HEK293 (cell line): ENCODE measurements around the gene ACAP1.
A peak's percentile ranks its signal among the peaks of the same experiment; 100 is the strongest.

ENCODE experiments used
- KLF17 ChIP-seq: fragments of 450-650 bp; formaldehyde crosslinking; IDR thresholded peaks from 2 replicates; pipeline ENCODE4 v1.5.1; 2016; ENCODE audit warnings: missing biosample characterization, missing genetic modification characterization
- KLF9 ChIP-seq: fragments of 450-650 bp; formaldehyde crosslinking; IDR thresholded peaks from 2 replicates; pipeline ENCODE4 v1.5.1; 2016; ENCODE audit warnings: missing biosample characterization, missing genetic modification characterization, low read depth
- MYNN ChIP-seq: fragments of 450-650 bp; formaldehyde crosslinking; IDR thresholded peaks from 2 replicates; pipeline ENCODE4 v1.5.1; 2016; ENCODE audit warnings: missing biosample characterization, missing genetic modification characterization, borderline replicate concordance
- PRDM4 ChIP-seq: fragments of 450-650 bp; formaldehyde crosslinking; IDR thresholded peaks from 2 replicates; pipeline ENCODE4 v1.5.1; 2017; ENCODE audit warnings: missing biosample characterization, missing genetic modification characterization
- PRDM6 ChIP-seq: fragments of 450-650 bp; formaldehyde crosslinking; IDR thresholded peaks from 2 replicates; pipeline ENCODE4 v1.5.1; 2017; ENCODE audit warnings: missing biosample characterization, missing genetic modification characterization
- REPIN1 ChIP-seq: fragments of 450-650 bp; formaldehyde crosslinking; IDR thresholded peaks from 2 replicates; pipeline ENCODE4 v1.5.1; 2017; ENCODE audit warnings: missing biosample characterization, missing genetic modification characterization, low read depth
- SP2 ChIP-seq: fragments of 450-650 bp; formaldehyde crosslinking; IDR thresholded peaks from 2 replicates; pipeline ENCODE4 v1.5.1; 2016; ENCODE audit warnings: missing biosample characterization, missing genetic modification characterization
- ZBTB11 ChIP-seq: fragments of 450-650 bp; formaldehyde crosslinking; conservative IDR thresholded peaks from 2 replicates; pipeline ENCODE4 v1.5.1; 2016; ENCODE audit warnings: low read depth, missing biosample characterization, missing genetic modification characterization
- ZFP3 ChIP-seq: fragments of 450-650 bp; formaldehyde crosslinking; IDR thresholded peaks from 2 replicates; pipeline ENCODE4 v1.5.1; 2016; ENCODE audit warnings: low read depth, missing biosample characterization, missing genetic modification characterization
- ZNF148 ChIP-seq: fragments of 450-650 bp; formaldehyde crosslinking; IDR thresholded peaks from 2 replicates; pipeline ENCODE4 v1.5.0; 2017; ENCODE audit warnings: missing biosample characterization, missing genetic modification characterization, borderline replicate concordance
- ZNF19 ChIP-seq: fragments of 450-650 bp; formaldehyde crosslinking; IDR thresholded peaks from 2 replicates; pipeline ENCODE4; 2016; ENCODE audit warnings: missing biosample characterization, missing genetic modification characterization, low read depth
- ZNF221 ChIP-seq: fragments of 450-650 bp; formaldehyde crosslinking; IDR thresholded peaks from 2 replicates; pipeline ENCODE4 v1.5.1; 2017; ENCODE audit warnings: missing biosample characterization, missing genetic modification characterization, borderline replicate concordance
- ZNF223 ChIP-seq: fragments of 450-650 bp; formaldehyde crosslinking; IDR thresholded peaks from 2 replicates; pipeline ENCODE4 v1.5.1; 2016; ENCODE audit warnings: missing biosample characterization, missing genetic modification characterization
- ZNF501 ChIP-seq: fragments of 450-650 bp; formaldehyde crosslinking; IDR thresholded peaks from 2 replicates; pipeline ENCODE4 v1.5.1; 2016; ENCODE audit warnings: missing biosample characterization, missing genetic modification characterization
- ZNF549 ChIP-seq: fragments of 450-650 bp; IDR thresholded peaks from 2 replicates; pipeline ENCODE4 v1.5.1; 2018; ENCODE audit warnings: missing biosample characterization, missing genetic modification characterization, mild to moderate bottlenecking, inconsistent platforms, moderate library complexity
- ZNF610 ChIP-seq: fragments of 450-650 bp; formaldehyde crosslinking; IDR thresholded peaks from 2 replicates; pipeline ENCODE4 v1.5.1; 2016; ENCODE audit warnings: missing biosample characterization, missing genetic modification characterization, borderline replicate concordance
- ZNF670 ChIP-seq: fragments of 450-650 bp; formaldehyde crosslinking; IDR thresholded peaks from 2 replicates; pipeline ENCODE4 v1.5.1; 2016; ENCODE audit warnings: missing biosample characterization, missing genetic modification characterization, low read depth
- ZNF785 ChIP-seq: fragments of 450-650 bp; formaldehyde crosslinking; IDR thresholded peaks from 2 replicates; pipeline ENCODE4 v1.5.1; 2016; ENCODE audit warnings: missing biosample characterization, missing genetic modification characterization
- ZSCAN16 ChIP-seq: fragments of 450-650 bp; formaldehyde crosslinking; IDR thresholded peaks from 2 replicates; pipeline ENCODE4 v1.5.1; 2016; ENCODE audit warnings: missing biosample characterization, missing genetic modification characterization
- TF ChIP-seq, protein P1 (sequence below): fragments of 450-650 bp; formaldehyde crosslinking; IDR thresholded peaks from 2 replicates; pipeline ENCODE4; 2016; ENCODE audit warnings: missing biosample characterization, missing genetic modification characterization
- TF ChIP-seq, protein P2 (sequence below): fragments of 450-650 bp; IDR thresholded peaks from 2 replicates; pipeline ENCODE4 v1.5.1; 2018; ENCODE audit warnings: missing biosample characterization, mild to moderate bottlenecking, missing genetic modification characterization
- TF ChIP-seq, protein P3 (sequence below): fragments of 450-650 bp; IDR thresholded peaks from 2 replicates; pipeline ENCODE4 v1.5.1; 2018; ENCODE audit warnings: missing biosample characterization, missing genetic modification characterization

The ACAP1 gene

DNA sequence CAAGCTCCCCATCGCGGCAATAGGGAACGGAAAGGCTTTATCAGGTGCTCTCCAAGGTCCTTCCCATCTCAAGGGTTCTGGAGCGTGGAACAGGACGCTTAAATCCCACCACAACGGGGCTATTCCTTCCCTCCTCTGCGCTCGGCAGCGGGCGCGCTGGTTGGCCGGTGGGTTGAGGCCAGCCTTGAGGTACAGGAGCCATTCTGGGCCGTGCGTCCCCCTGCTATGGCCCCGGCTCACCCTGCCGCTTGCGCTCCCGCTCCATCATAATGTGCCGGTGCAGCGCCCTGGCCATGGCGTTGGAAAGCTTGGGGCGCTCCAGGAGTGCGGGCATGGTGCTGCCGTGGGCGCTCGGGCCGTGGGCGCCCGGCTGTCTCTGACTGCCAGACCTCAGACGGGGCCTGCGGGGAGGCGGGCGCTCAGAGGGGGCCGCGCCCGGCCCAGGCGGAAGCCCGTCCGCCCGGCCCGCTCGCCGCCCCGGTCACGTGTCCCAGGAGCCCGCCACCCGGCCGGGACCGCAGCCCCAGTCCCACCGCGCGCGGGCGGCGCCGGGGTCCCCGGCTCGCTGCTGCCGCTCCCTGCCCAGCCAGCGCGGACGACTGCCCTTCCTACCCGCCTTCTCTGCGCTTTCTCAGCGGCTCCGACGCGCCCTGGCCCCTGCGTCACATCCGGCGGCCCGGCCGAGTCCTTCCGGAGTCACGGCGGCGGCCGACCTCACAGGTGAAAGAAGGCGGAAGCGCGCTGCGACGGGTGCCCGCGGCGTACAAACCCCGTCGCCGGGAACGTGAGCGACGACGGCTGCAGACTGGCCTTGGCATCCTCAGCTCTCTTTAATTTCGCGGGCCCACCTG is 21.4 kb upstream of the ACAP1 start, which contains the start of gene GPS2 (continued):
- TF ChIP-seq, protein P1, sequence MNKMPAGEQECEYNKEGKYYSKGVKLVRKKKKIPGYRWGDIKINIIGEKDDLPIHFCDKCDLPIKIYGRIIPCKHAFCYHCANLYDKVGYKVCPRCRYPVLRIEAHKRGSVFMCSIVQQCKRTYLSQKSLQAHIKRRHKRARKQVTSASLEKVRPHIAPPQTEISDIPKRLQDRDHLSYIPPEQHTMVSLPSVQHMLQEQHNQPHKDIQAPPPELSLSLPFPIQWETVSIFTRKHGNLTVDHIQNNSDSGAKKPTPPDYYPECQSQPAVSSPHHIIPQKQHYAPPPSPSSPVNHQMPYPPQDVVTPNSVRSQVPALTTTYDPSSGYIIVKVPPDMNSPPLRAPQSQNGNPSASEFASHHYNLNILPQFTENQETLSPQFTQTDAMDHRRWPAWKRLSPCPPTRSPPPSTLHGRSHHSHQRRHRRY, result no peak
- TF ChIP-seq MYNN (tag by site-specific recombination), result no peak
- peak; percentile 63; the same call in 1 of the 2 replicates for TF ChIP-seq ZNF501 (tag by site-specific recombination)
- TF ChIP-seq ZBTB11 (tag by site-specific recombination), result peak; percentile 95
- TF ChIP-seq SP2 (tag by site-specific recombination), result peak; percentile 82
- TF ChIP-seq, protein P2, sequence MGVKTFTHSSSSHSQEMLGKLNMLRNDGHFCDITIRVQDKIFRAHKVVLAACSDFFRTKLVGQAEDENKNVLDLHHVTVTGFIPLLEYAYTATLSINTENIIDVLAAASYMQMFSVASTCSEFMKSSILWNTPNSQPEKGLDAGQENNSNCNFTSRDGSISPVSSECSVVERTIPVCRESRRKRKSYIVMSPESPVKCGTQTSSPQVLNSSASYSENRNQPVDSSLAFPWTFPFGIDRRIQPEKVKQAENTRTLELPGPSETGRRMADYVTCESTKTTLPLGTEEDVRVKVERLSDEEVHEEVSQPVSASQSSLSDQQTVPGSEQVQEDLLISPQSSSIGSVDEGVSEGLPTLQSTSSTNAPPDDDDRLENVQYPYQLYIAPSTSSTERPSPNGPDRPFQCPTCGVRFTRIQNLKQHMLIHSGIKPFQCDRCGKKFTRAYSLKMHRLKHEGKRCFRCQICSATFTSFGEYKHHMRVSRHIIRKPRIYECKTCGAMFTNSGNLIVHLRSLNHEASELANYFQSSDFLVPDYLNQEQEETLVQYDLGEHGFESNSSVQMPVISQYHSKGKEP (tag by site-specific recombination), result no peak
- TF ChIP-seq ZNF19, result no peak
- no peak for TF ChIP-seq PRDM4
- peak; percentile 62; the same call in 1 of the 2 replicates for TF ChIP-seq KLF17 (tag by site-specific recombination)
- TF ChIP-seq ZNF785 (tag by site-specific recombination), result no peak
- TF ChIP-seq ZFP3, result no peak
- TF ChIP-seq ZNF148, result no peak
- TF ChIP-seq, protein P3, sequence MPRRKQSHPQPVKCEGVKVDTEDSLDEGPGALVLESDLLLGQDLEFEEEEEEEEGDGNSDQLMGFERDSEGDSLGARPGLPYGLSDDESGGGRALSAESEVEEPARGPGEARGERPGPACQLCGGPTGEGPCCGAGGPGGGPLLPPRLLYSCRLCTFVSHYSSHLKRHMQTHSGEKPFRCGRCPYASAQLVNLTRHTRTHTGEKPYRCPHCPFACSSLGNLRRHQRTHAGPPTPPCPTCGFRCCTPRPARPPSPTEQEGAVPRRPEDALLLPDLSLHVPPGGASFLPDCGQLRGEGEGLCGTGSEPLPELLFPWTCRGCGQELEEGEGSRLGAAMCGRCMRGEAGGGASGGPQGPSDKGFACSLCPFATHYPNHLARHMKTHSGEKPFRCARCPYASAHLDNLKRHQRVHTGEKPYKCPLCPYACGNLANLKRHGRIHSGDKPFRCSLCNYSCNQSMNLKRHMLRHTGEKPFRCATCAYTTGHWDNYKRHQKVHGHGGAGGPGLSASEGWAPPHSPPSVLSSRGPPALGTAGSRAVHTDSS (tag by site-specific recombination), result no peak
- no peak for TF ChIP-seq REPIN1 (tag by site-specific recombination)
- no peak for TF ChIP-seq ZNF221
- peak; percentile 41; the same call in 1 of the 2 replicates for TF ChIP-seq ZNF610 (tag by site-specific recombination)
- no peak for TF ChIP-seq ZNF223 (tag by site-specific recombination)
- peak; percentile 34 for TF ChIP-seq KLF9 (tag by site-specific recombination)
- TF ChIP-seq ZNF549 (tag by site-specific recombination), result no peak
- TF ChIP-seq ZNF670 (tag by site-specific recombination), result no peak
- TF ChIP-seq PRDM6 (tag by site-specific recombination), result no peak
- no peak for TF ChIP-seq ZSCAN16 (tag by site-specific recombination)
